ENCODE measurements around the gene ACAN. TPM values are rescaled to one million over a fixed set of nuclear protein-coding genes. Genes with fewer than 3 reads are reported as not detected.

Gene ACAN
- total RNA-seq, 1 experiment from 2014 or later = 0.27 TPM

- DNase-seq (ENCODE audit: low read depth) = no peak
Observed at GRCh38 chr15:88876573-88876972, 73.3 kb downstream of the ACAN start.

DNA sequence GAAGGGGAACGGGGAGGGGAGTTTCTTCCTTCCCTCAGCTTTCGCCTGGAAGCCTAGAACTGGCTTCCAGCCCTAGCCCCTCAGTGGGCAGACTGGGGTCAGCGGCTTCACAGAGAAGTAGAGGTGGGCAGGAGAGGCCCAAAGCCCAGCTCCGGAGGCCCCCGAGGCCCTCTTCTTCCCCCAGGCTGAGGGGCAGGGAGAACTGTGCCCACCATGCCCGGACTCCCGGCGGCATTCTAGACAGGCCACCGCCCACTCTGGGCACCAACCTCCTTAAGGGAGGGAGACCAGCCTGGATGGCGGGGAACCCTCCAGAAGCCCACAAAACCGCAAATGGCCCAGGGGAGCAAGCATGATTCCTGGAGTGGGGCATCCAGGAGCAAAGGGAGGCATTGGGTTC lies 74.2 kb downstream of the ACAN start:
- DNase-seq (ENCODE audit: low read depth) = no peak

- no peak for DNase-seq (ENCODE audit: low read depth)
Observed at GRCh38 chr15:88877906-88878305, 74.7 kb downstream of the ACAN start.

GRCh38 chr15:88878720-88879184 lies 75.5 kb downstream of the ACAN start:
- peak; percentile 61 for DNase-seq (ENCODE audit: low read depth)

DNA sequence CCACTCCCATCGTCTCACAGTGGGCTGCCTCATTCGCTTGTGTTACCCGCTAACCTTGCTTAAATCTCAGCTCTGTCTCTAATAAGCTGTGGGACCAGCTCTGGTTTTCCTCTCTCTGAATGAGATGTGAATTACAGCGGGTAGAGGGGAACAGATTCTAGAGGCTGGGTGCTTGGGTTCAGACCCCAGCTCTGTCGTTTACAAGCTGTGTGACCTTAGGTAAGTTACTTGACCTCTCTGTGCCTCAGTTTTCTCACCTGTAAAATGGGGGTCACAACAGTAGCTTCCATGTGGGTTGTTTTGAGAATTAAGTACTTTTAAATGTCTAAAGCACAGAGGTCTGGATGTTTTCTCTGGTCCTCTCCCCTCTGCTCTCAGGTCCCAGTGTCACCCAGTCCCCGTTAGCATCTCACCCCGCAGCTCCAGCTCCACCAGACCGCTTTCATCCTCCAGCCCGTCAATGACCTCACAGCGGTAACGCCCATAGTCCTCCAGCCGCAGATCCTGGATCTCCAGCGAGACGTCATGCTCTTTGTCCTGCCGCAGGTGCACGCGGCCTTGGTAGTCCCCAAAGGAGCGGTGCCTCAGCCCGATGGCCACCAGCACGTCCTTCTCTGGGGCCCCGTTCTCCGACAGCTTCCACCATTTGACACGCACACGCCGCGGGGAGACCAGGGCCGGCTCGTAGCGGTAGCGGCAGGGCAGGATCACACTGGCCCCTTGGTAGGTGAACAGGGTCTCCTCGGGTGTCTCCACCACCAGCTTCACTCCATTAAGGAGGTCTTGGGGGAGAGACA lies 77.9 kb downstream of the ACAN start:
- DNase-seq (ENCODE audit: low read depth) = no peak

- no peak for DNase-seq (ENCODE audit: low read depth)
Observed at GRCh38 chr15:88881775-88882174, 78.5 kb downstream of the ACAN start.

GRCh38 chr15:88882785-88883184 lies 79.5 kb downstream of the ACAN start:
- peak; percentile 73 for DNase-seq (ENCODE audit: low read depth)

- DNase-seq (ENCODE audit: low read depth) = no peak
Observed at GRCh38 chr15:88887068-88887580, 83.9 kb downstream of the ACAN start.

DNA sequence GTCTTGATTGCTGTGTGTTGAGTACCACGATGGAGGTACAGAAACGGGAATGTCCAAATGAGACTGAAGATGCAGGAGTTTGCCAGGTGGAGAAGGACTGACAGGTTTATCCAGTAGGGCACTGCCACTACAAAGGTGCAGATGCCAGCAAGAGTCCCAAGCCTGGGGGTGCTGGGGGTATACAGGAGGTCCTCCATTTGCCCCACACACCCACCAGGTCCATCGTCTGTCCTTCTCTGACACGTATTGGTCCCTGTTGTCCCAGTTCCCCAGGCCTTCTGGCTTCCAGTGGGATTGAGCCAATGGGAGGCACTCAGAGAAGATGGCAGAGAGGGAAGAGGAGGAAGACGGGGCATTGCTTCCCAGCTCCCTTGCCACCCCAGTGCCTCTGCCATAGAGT lies 85.5 kb downstream of the ACAN start:
- no peak for DNase-seq (ENCODE audit: low read depth)

- peak; percentile 72 for DNase-seq (ENCODE audit: low read depth)
Observed at GRCh38 chr15:88890495-88890894, 87.3 kb downstream of the ACAN start.

GRCh38 chr15:88891540-88892254 lies 88.5 kb downstream of the ACAN start:
- DNase-seq (ENCODE audit: low read depth) = no peak

DNA sequence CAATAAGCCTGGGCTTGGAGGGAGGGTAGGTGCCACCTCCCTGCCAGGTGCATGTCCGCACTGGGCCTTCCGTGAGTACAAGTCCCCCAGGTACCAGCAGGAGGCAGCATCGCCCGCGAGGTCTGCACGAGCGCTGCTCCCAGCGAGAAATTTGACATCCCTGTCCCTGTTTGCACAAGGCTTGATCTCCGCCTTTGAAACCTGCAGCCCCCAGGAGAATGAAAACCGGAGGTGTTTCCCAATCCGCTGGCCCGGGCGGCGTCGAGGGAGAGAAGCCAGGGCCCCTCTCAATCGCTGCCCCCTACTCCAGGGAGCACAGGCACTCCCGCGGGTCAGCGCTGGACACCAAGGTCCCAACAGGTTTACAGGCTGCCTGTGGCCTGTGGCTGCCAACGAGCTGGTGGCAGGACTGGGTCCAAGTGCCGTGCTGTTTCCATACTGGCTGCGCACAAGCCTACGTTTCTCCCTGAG lies 91.1 kb downstream of the ACAN start:
- DNase-seq (ENCODE audit: low read depth) = peak; percentile 52

- DNase-seq (ENCODE audit: low read depth) = peak; percentile 55
Observed at GRCh38 chr15:88894819-88895767, 91.9 kb downstream of the ACAN start, which contains the start of gene HAPLN3. Gene HAPLN3 (minus strand): TSS chr15:88895544. CDS start chr15:88887298, 8,246 bp downstream.

- no peak for DNase-seq (ENCODE audit: low read depth)
Observed at GRCh38 chr15:88896333-88897033, 93.2 kb downstream of the ACAN start.

DNA sequence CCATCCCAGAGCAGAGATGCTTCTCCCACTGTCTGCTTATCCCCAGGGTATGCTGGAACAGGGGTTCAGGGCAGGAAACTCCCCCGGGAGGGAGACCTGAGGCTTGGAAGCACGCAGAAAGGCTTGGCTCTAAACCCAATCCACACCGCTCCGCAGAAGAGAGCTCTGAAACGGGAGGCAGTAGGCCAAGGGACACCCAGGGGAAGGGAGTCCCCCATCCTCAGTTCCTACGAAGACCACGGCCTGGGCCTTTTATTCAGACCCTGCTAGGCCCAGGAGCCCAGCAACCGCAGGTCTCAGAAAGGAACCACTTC lies 93.9 kb downstream of the ACAN start:
- DNase-seq (ENCODE audit: low read depth) = no peak

DNA sequence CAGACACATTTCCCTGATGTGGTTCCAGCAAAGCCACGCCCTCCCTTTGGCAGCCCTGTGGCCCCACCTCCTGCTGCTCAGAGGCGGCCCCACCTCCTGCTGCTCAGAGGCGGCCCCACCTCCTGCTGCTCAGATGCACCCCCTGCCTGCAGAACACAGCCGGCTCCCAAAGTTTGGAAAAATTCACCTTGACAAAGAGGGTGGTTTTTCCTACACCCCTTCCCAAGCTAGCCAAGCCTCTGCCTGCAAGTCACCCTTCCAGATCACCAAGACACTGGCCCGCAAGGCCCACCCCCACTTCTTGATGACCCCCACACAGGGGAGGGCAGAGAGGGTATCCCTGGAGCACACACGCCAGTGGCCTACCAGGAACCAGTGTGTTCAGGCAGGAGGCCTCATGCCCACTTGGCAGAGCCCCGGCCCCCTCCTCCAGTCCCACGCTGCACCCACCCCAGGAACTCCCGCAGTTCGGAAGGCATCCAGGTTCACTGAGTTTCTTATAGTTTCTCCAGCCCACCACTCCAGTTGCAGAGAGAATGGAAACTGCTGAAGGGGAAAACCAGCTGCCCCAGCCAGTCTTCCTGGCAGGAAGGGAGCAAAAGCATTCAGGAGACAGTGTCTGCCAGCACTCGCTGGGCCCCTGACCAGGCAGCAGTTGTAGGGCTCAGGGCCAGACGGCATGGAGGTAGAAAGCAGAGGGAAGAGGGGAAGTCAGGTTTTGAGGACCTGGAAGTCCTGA lies 94.4 kb downstream of the ACAN start:
- DNase-seq (ENCODE audit: low read depth) = peak; percentile 86

- DNase-seq (ENCODE audit: low read depth) = no peak
Observed at GRCh38 chr15:88898736-88899135, 95.5 kb downstream of the ACAN start.

- no peak for DNase-seq (ENCODE audit: low read depth)
Observed at GRCh38 chr15:88899251-88899650, 96.0 kb downstream of the ACAN start.

DNA sequence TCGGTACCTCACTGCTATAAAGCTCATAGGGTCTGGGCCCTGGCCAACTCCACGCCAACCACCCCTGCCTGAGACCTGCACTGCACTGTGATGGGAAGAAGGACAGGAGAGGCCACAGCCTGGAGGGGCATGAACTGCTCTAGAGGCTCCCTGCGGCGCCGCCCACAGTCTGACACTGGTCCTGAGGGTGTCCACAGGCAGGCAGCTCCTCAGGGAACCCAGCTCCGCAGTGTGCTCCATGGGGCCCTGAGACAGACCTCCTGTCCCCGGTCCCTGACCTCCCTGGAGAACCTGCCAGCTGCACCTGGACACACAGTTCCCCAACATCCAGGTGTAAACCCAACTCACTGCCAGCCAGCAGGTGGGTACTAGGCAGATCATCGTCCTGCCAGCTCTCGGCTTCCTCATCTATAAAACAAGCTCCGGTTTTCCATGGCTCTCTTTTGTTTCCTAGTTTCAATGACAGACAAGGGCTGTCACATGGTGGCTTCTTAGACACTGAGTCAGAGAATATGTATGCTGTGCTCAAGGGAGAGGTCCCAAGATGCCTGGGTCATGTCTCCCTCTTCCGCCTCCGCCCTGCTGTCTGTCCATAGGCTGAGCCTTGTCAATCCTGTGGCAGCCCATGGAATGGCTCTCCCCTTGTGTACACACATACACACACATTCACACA lies 97.2 kb downstream of the ACAN start:
- peak; percentile 37 for DNase-seq (ENCODE audit: low read depth)

All from HT1080 (cell line).